C4-2B (cell line): ENCODE results near the gene FABP7.

ENCODE experiments used
- H3K27ac ChIP-seq: fragments of 450-650 bp; 2 replicates; pipeline ENCODE4 v1.5.1; 2017
- ZFX ChIP-seq: fragments of 450-650 bp; IDR thresholded peaks from 2 replicates; pipeline ENCODE4 v1.6.1; 2017
- TF ChIP-seq, protein P1 (sequence below): fragments of 450-650 bp; conservative IDR thresholded peaks from 2 replicates; pipeline ENCODE4 v1.5.1; 2017; ENCODE audit warnings: mild to moderate bottlenecking

FABP7 gene

DNA sequence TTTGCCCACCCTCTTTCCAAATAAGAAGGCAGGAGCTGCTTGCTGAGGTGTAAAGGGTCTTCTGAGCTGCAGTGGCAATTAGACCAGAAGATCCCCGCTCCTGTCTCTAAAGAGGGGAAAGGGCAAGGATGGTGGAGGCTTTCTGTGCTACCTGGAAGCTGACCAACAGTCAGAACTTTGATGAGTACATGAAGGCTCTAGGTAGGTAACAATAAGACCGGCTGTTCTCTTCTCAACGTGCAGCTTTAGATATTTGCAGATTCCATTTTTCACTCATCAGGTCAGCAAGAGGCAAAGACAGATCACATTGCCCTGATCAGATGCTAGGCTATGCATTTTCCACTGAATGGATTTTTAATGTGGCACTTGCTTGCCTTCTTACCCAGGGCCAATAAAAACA is at the start of gene FABP7:
Gene FABP7, plus strand, starts transcription at position 50 of the 400 bp plus-strand sequence. Its CDS starts 79 bp downstream, at position 129.
- H3K27ac ChIP-seq: no peak within 1 kb of the TSS
- TF ChIP-seq, protein P1, sequence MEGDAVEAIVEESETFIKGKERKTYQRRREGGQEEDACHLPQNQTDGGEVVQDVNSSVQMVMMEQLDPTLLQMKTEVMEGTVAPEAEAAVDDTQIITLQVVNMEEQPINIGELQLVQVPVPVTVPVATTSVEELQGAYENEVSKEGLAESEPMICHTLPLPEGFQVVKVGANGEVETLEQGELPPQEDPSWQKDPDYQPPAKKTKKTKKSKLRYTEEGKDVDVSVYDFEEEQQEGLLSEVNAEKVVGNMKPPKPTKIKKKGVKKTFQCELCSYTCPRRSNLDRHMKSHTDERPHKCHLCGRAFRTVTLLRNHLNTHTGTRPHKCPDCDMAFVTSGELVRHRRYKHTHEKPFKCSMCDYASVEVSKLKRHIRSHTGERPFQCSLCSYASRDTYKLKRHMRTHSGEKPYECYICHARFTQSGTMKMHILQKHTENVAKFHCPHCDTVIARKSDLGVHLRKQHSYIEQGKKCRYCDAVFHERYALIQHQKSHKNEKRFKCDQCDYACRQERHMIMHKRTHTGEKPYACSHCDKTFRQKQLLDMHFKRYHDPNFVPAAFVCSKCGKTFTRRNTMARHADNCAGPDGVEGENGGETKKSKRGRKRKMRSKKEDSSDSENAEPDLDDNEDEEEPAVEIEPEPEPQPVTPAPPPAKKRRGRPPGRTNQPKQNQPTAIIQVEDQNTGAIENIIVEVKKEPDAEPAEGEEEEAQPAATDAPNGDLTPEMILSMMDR: no peak
- TF ChIP-seq ZFX: no peak

DNA sequence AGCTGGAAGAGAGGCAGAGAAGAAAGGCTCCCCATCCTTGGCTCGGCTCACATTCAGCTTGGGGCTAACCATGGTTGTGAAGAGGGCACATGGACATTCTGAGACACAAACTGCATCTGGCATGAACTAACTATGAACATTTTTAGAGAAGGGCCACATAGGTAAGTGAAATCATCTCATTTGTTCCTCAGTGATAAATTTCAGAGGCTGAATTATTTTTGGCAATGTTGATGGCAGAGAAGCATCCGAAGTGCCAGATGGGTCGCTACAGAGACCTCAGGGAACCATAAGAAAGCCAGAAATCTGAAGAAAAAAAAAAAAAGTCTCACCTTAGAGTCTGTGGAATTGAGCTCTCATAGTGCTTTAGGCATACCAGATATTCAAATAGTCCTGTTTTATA is 49.2 kb upstream of the FABP7 start:
- no peak overlapping the region for H3K27ac ChIP-seq
- TF ChIP-seq, protein P1: no peak
- TF ChIP-seq ZFX: no peak

DNA sequence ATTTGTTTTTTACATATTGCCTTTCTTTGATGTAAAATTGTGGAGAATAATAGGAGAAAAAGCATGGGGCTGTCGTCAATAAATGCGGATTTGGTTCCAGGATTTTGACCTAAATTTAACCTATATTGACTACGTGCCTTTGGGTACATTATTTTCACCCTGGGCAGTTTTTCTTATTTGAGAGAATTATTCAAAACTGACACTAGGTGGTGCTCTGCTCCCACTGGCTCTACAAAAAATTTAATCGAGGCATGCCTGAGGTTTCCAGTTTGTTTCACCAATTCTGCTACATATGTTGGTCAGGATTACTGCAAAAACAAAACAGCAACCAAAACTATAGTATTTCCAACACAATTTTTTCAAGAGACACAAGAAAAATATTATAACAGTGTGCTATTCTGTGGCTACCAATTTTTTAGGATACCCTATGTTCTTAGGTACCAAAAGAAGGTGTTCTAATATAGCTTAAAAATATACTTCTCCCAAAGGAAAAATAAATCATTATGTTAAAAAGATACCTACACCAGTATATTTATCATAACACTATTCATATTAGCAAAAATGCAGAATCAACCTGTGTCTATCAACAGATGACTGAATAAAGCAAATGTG is 48.6 kb upstream of the FABP7 start:
- TF ChIP-seq, protein P1: peak; percentile 88
- TF ChIP-seq ZFX: no peak
- no peak overlapping the region for H3K27ac ChIP-seq

DNA sequence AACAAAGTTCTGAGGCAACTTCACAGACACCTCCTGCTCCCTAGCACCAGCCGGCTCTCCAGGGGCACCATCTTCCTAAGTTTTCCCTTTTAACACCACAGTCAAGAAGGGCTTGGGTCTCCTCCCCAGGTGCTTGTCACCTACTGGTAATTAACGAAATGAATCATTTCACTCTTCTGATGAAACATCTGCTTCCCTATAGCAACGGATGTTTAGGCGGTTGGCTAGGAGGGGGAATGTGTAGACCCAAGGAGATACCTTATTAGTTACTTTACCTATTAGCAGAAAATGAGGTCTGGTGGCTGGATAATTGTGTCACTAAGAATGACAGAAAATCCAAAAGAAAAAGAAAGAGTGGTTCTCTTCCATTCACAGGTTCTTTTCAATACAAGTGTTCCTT is 46.3 kb upstream of the FABP7 start:
- TF ChIP-seq, protein P1: no peak
- no peak for TF ChIP-seq ZFX
- H3K27ac ChIP-seq: no peak overlapping the region

DNA sequence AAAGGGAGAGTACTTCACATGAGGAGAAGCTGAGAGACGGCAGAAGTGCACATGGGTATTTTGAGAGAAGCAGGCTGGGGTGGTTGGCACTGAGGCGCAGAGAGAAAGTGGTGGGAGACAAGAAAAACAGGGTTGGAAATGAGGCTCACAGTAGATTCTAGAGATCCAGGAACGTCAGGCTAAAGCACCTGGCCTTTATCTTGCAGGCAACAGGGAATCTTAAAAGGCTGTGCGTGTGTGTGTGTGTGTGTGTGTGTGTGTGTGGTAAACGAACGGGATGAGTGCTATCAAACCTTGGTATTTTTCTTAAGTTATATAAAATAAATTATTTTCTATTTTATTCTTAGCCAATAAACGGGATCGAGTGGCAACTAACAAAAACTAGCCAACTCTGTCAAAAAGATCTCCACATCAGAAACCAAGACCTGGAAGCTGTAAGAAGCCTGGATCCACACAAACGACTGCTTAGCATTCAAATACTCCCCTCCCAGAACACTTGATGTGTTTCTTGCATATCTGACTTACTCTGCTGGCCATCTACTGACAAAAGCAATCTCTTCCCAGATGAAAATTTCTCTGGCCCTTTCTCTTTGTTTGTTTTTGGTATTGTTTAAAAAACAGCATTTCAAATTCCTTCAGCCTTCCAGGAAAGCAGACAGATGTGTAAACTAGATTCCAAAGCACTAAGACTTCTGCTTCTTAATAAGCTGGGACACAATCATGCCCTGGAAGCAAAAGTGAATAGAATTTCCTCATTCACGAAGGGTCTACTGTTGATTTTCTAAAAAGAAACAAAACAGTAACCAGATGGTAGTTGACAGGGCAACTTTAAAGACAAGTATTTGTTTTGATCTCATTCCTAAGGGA is 44.8 kb upstream of the FABP7 start:
- H3K27ac ChIP-seq: no peak overlapping the region
- no peak for TF ChIP-seq ZFX
- TF ChIP-seq, protein P1: no peak

DNA sequence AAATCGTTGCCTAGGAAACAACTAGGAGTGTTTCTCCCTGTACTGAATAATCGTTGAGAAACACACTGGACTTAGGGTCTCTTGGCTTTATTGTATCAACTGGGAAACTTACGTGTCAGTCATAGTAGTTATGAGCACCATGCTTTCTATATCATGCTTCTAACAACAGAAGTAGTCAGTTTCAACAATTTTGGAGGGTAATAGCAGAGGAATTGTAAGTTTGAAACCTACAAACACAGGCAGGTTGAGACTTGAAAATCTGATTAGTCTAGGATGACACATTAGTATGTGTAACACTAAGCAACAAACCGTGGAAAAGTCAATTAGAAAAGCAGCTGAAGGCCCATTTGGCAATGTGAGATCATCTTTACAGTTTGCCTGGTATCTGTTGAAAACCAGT is 43.9 kb upstream of the FABP7 start:
- no peak for TF ChIP-seq ZFX
- TF ChIP-seq, protein P1: no peak
- H3K27ac ChIP-seq: no peak overlapping the region

DNA sequence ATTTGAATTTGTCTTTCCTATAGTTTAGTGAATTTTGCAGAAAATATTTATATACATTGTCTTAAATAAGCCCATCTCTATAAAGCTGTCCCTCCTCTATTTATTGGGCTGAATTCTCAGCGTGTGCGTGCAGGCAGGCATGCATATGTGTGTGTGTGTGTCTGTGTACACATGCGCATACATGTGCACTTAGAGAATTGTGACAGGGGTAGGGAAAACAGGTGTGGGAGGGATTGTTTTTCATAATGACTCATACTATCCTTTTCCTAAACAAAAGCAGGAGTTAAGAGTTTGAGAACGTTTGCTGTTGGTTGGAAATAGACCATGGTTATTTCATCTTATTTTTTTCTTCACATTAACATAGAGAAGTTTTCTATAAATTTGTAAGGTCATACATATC is 43.4 kb upstream of the FABP7 start:
- H3K27ac ChIP-seq: no peak overlapping the region
- TF ChIP-seq, protein P1: no peak
- TF ChIP-seq ZFX: no peak
